Prostate gland (tissue), 2 donors: ENCODE results near the gene ERICH6. TPM values are rescaled to one million over a fixed set of nuclear protein-coding genes. Genes with fewer than 3 reads are reported as not detected.
A peak's percentile ranks its signal among the peaks of the same experiment; 100 is the strongest.

Experiments used
- DNase-seq: peaks from one replicate; pipeline ENCODE4 v3.0.0-alpha.2; 2019; ENCODE audit warnings: low spot score
- H3K27ac ChIP-seq, 2 donors: fragments of 200-600 bp; sonication (generic); 2 replicates each; pipeline ENCODE4 v1.5.1; 2017 to 2019
- H3K27me3 ChIP-seq: fragments of 200-600 bp; sonication (generic); replicated peaks from 2 replicates; pipeline ENCODE4 v1.5.1; 2019; ENCODE audit not compliant: insufficient read depth
- H3K36me3 ChIP-seq, 2 donors: fragments of 200-600 bp; sonication (generic); 1 replicate in 1 of 2; 2 replicates in 1 of 2; pipeline versions ENCODE4 v1.5.1 to v1.8.1; 2017 to 2019
- H3K4me1 ChIP-seq: fragments of 200-600 bp; sonication (generic); replicated peaks from 2 replicates; pipeline ENCODE4 v1.5.1; 2019
- H3K4me3 ChIP-seq, 2 donors: fragments of 200-600 bp; sonication (generic); 2 replicates each; pipeline ENCODE4 v1.5.1; 2017 to 2019
- H3K9me3 ChIP-seq: fragments of 200-600 bp; sonication (generic); 2 replicates; pipeline ENCODE4 v1.5.1; 2017
- POLR2A ChIP-seq: fragments of 450-650 bp; IDR thresholded peaks from one replicate; pipeline ENCODE4 v1.6.1; 2016; ENCODE audit warnings: antibody characterized with exemption, mild to moderate bottlenecking
- POLR2AphosphoS5 ChIP-seq: sonication (generic); formaldehyde crosslinking; IDR thresholded peaks from one replicate; pipeline ENCODE4 v1.6.1; 2017; ENCODE audit warnings: antibody characterized with exemption
- WGBS: methylation state at CpG from one replicate; pipeline ENCODE4 v1.1.5; 2018; 5-methylcytosine and 5-hydroxymethylcytosine counted together
- intact Hi-C: fragments of 100-400 bp; cut with DNase I; formaldehyde crosslinking; loops from one replicate; pipeline ENCODE4 v1.14.2; 2022
- total RNA-seq, 2 donors: library from RNA; depleted of rRNA; stranded (reverse); fragments of >200 nt; gene quantifications; one replicate each; pipeline ENCODE4 v1.1.0, GENCODE V29; 2016
- TF ChIP-seq, protein P1 (sequence below), 4 experiments: fragments of 200-600 bp in 2 of 4; fragments of 450-650 bp in 2 of 4; sonication (generic) in 2 of 4; IDR thresholded peaks; 1 replicate in 3 of 4; 2 replicates in 1 of 4; pipeline ENCODE4 v1.5.1; 2016 to 2019; ENCODE audit warnings: antibody characterized with exemption in 4 of 4, mild to moderate bottlenecking in 2 of 4, moderate library complexity in 2 of 4

ERICH6 gene
- total RNA-seq, 2 donors from 2014 or later = 0.09 to 0.57 TPM

DNA sequence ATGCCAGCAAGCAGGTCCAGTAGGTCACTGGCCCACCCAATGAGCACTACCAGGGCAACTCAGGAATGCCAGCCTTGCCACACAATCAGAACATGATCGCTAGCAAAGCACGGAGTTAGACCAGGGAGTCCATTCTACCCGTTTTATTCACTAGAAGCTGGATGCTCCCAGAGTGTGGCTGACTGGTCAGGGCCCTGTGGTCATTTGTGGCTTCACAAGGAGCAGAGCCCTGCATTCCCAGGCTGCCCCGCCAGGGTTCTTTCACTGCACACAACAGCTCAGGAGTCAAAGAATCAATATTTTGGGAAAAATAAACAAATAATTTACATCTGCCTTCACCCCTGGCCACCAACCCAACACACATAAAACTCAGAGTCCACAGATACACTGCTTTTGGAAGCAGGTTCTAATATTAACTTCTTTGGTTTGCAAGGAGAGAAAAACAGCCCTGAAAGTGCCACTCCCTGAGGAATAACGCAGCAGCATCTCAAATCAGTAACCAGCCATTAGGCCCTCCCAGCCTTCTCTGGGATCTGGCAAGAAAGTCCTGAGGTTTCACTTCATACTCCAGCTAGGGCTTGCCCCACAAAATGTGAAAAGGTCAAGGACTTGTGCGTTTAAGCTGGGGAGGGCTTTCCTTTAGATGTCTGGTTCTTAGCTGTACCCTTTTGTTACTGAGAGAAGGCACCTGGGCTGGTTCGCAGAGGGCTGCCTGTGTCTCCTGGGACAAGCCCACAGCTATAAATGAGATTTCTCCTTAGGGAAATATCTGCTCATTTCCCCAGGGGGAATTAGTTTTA lies 43.3 kb upstream of the ERICH6 start:
- Histone ChIP-seq H3K9me3 (no peaks in the 10 kb centered on the region), H3K27me3 (no peaks in the 10 kb centered on the region), H3K27ac (peak overlapping the region; percentile 42 to 72), H3K4me1 (peaks cover 10% of the 10 kb centered on the region), H3K4me3 (no peak overlapping the region), H3K36me3 (no peaks in the 10 kb centered on the region)
- intact Hi-C loops = no loop called here
- WGBS = 76% methylated on average over 7 of the region's 7 CpGs
- DNase-seq = no peak
- TF ChIP-seq POLR2AphosphoS5 = no peak
- TF ChIP-seq POLR2A = no peak
- TF ChIP-seq, protein P1, sequence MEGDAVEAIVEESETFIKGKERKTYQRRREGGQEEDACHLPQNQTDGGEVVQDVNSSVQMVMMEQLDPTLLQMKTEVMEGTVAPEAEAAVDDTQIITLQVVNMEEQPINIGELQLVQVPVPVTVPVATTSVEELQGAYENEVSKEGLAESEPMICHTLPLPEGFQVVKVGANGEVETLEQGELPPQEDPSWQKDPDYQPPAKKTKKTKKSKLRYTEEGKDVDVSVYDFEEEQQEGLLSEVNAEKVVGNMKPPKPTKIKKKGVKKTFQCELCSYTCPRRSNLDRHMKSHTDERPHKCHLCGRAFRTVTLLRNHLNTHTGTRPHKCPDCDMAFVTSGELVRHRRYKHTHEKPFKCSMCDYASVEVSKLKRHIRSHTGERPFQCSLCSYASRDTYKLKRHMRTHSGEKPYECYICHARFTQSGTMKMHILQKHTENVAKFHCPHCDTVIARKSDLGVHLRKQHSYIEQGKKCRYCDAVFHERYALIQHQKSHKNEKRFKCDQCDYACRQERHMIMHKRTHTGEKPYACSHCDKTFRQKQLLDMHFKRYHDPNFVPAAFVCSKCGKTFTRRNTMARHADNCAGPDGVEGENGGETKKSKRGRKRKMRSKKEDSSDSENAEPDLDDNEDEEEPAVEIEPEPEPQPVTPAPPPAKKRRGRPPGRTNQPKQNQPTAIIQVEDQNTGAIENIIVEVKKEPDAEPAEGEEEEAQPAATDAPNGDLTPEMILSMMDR (IDR thresholded peaks at IDR 0.05) = no peak

DNA sequence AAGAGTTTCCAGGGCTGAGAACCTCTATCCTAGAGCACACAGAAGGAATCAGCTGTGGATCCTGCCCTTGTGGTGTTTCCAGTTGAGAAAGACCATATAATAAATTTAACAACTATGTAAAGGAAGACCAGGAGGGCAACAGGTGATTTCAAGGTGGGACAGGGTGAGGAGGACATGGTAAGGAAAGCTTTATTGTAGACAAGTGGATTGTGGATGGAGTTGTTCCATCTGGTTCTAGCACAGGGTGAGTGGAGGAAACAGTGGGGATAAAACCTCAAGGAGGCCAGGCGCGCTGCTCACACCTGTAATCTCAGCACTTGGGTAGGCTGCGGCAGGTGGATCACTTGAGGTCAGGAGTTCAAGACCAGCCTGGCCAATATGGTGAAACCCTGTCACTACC lies 42.1 kb upstream of the ERICH6 start:
- WGBS = 97% methylated on average over 3 of the region's 3 CpGs
- Histone ChIP-seq H3K4me3 (no peak overlapping the region), H3K4me1 (peaks cover 10% of the 10 kb centered on the region), H3K27me3 (no peaks in the 10 kb centered on the region), H3K9me3 (no peaks in the 10 kb centered on the region), H3K27ac (peak overlapping the region; percentile 62 to 72), H3K36me3 (no peaks in the 10 kb centered on the region)
- TF ChIP-seq POLR2A (no peak), POLR2AphosphoS5 (no peak)
- TF ChIP-seq, protein P1 (IDR thresholded peaks at IDR 0.05) = no peak
- intact Hi-C loops = no loop called here
- no peak for DNase-seq

DNA sequence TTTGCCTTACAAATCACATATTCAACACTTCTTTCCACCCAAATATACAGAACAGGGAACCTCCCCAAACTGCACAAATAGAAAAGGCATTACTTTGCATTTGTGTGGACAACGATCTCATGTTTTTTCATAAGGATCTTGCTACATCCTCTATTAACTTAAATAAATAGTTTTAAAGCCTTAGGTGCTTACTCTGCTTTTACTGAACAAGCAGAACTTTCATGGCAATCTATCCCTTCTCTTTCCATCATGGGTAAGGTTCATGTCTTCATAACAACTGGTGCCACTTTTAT lies 41.1 kb upstream of the ERICH6 start:
- DNase-seq = no peak
- intact Hi-C loops = no loop called here
- no peaks in the 10 kb centered on the region for H3K27me3 ChIP-seq
- peaks cover 10% of the 10 kb centered on the region for H3K4me1 ChIP-seq
- H3K36me3 ChIP-seq = no peaks in the 10 kb centered on the region
- TF ChIP-seq POLR2A = no peak
- peak; percentile 50 for TF ChIP-seq POLR2AphosphoS5
- WGBS = 17% methylated on average over 1 of the region's 1 CpG
- peak overlapping the region; percentile 62 to 72 for H3K27ac ChIP-seq
- no peaks in the 10 kb centered on the region for H3K9me3 ChIP-seq
- no peak overlapping the region for H3K4me3 ChIP-seq

DNA sequence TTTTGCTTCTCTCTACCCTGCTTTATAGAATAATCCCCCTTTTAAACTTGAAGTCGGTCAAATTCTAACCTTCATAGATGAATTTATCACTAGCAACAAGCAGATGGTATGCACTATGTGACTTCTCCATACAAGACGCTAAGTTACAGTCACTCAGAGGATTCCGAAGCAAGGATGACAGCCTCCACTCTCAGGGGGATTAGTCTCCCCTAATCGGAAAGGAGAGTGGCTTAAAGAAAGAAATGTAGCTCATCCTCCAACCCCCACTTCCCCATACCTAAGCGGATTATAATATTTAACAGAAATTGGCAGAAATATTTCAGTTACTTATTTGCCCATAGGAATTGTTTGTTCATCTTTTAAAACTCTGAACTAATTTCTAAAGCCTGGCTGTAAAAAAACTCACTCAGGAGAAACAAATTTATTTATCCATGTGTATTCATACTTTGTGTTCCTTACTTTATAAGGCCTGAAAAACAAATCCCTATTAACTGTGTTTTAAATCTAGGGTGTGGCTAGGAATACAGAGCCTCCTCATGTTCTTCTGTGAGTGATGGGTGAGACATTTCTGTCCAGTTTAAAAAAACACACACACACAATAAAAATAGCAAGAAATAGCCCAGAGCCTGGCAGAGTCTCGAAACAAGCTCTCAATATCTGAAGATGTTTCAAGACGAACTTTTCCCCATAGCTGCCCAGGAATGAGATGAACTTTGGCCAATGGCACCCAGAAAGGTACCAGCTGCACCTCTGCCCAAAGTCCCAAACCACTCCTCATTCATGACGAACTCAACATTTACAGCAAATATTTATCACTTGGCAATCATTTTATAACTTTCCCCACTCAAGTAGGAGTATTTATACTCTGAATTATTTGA lies 40.6 kb upstream of the ERICH6 start:
- TF ChIP-seq POLR2AphosphoS5 (no peak), POLR2A (no peak)
- Histone ChIP-seq H3K4me1 (peaks cover 10% of the 10 kb centered on the region), H3K36me3 (no peaks in the 10 kb centered on the region), H3K4me3 (no peak overlapping the region), H3K27me3 (no peaks in the 10 kb centered on the region), H3K9me3 (no peaks in the 10 kb centered on the region), H3K27ac (peak overlapping the region; percentile 62 to 72)
- intact Hi-C loops = no loop called here
- no peak for DNase-seq
- WGBS = 46% methylated on average over 8 of the region's 8 CpGs

DNA sequence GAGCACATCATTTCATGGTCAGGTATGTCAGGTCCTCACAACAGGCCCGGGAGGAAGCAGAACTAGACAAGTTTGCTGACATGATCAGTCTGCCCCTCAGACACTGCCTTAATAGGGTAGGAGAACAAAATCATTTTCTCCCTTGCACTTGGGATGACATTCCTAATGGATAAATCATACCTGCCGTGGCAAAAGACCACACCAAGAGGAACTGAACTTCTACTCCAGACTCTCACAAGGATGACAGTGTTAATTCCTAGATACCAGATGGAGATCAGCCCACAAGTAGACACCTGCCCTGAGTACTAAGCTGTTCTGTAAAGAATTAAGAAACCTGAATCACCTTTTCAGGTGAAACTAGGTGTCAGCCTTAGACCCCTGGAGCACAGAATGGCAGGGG lies 39.8 kb upstream of the ERICH6 start:
- intact Hi-C loops = no loop called here

More for the DNA sequence above, 39.8 kb upstream of the ERICH6 start:
- Histone ChIP-seq H3K9me3 (no peaks in the 10 kb centered on the region), H3K4me1 (peaks cover 10% of the 10 kb centered on the region), H3K27me3 (no peaks in the 10 kb centered on the region), H3K4me3 (no peak overlapping the region), H3K36me3 (no peaks in the 10 kb centered on the region), H3K27ac (peak overlapping the region; percentile 62 to 72)
- TF ChIP-seq, protein P1 (IDR thresholded peaks at IDR 0.05) = no peak
- no peak for TF ChIP-seq POLR2A
- no peak for TF ChIP-seq POLR2AphosphoS5
- no peak for DNase-seq
- WGBS = 49% methylated on average over 2 of the region's 2 CpGs
